Tibial nerve (tissue), 3 donors: ENCODE measurements around the gene CCDC106.

Experiments
- POLR2A ChIP-seq, 2 donors: fragments of 450-650 bp; IDR thresholded peaks; one replicate each; pipeline ENCODE4 v1.6.1; 2017; ENCODE audit warnings: antibody characterized with exemption in 2 of 2, mild to moderate bottlenecking in 2 of 2, moderate library complexity in 2 of 2
- TF ChIP-seq, protein P1 (sequence below), 5 experiments: fragments of 200-600 bp in 3 of 5; fragments of 450-650 bp in 2 of 5; sonication (generic) in 3 of 5; IDR thresholded peaks; one replicate each; pipeline ENCODE4 v1.5.1; 2016 to 2019; ENCODE audit warnings: antibody characterized with exemption in 5 of 5, mild to moderate bottlenecking in 3 of 5, moderate library complexity in 2 of 5

DNA sequence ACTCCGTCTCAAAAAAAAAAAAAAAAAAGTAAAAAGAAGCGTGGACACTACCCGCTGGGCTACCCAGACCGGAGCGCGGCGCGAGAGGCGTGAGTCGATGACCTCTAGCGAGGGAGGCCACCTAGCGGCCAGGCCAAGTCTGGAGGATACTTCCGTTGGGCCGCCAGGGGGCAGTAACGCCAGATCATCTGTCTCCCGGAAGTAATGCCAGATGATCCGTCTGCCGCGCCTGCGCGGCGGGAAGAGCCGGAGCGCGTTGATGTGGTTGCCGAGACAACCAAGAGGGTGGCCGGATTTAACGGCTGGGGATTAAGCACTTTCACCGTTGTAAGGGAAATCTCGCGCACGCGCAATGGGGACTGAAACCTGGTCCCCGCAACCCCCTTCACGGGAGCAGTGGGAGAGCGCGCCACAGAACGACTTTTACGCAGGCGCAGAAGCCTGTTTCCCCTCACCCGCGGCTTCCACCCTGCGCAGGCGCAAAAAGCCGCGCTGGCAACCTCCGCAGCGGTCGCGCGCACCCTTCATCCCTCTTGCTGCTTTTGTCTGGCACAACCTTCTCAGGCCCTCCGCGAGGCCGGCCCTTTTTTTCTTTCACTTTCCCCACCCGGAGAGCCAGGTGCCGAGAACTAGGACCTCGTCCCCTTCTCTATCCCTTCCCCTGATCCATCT is 5.8 kb downstream of the CCDC106 start:
- TF ChIP-seq, protein P1, sequence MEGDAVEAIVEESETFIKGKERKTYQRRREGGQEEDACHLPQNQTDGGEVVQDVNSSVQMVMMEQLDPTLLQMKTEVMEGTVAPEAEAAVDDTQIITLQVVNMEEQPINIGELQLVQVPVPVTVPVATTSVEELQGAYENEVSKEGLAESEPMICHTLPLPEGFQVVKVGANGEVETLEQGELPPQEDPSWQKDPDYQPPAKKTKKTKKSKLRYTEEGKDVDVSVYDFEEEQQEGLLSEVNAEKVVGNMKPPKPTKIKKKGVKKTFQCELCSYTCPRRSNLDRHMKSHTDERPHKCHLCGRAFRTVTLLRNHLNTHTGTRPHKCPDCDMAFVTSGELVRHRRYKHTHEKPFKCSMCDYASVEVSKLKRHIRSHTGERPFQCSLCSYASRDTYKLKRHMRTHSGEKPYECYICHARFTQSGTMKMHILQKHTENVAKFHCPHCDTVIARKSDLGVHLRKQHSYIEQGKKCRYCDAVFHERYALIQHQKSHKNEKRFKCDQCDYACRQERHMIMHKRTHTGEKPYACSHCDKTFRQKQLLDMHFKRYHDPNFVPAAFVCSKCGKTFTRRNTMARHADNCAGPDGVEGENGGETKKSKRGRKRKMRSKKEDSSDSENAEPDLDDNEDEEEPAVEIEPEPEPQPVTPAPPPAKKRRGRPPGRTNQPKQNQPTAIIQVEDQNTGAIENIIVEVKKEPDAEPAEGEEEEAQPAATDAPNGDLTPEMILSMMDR (IDR thresholded peaks at IDR 0.05): peak; percentile 97 to 100 (median 98)
- peak; percentile 34 to 85 for TF ChIP-seq POLR2A (IDR thresholded peaks at IDR 0.05)
